GM10266 (cell line): ENCODE results near the gene KRTAP19-6.

Source experiments
- DNase-seq: peaks from one replicate; pipeline ENCODE4 v3.0.0; 2012; ENCODE audit errors: extremely low spot score
- TF ChIP-seq, protein P1 (sequence below): IDR thresholded peaks from 2 replicates; pipeline ENCODE4 v1.5.1; 2012; ENCODE audit warnings: mild to moderate bottlenecking, low read depth; ENCODE audit not compliant: control insufficient read depth, insufficient read depth; ENCODE audit errors: missing control alignments

KRTAP19-6 gene, protein sequence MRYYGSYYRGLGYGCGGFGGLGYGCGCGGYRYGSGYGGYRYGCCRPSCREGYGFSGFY

DNA sequence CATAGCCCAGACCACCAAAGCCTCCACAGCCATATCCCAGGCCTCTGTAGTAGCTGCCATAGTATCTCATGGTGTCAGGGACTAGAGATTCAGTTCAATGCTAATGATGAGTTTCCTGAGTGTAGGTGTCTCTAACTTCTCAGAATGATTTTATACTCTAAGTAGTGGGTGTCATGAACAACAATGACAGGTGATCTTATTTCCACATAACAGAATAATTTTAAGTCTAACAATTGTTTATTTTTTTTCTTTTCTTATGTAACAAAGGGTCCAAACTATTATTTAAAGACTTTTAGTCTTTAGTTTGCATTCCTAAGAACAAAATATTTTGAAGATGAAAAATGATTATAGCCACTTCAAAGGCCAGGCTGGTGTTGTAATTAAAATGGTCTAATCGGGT is at the start of gene KRTAP19-6:
TSS of gene KRTAP19-6 (minus strand) at position 101 of the 400 bp plus-strand sequence. CDS start at position 70, 31 bp downstream.
- TF ChIP-seq, protein P1, sequence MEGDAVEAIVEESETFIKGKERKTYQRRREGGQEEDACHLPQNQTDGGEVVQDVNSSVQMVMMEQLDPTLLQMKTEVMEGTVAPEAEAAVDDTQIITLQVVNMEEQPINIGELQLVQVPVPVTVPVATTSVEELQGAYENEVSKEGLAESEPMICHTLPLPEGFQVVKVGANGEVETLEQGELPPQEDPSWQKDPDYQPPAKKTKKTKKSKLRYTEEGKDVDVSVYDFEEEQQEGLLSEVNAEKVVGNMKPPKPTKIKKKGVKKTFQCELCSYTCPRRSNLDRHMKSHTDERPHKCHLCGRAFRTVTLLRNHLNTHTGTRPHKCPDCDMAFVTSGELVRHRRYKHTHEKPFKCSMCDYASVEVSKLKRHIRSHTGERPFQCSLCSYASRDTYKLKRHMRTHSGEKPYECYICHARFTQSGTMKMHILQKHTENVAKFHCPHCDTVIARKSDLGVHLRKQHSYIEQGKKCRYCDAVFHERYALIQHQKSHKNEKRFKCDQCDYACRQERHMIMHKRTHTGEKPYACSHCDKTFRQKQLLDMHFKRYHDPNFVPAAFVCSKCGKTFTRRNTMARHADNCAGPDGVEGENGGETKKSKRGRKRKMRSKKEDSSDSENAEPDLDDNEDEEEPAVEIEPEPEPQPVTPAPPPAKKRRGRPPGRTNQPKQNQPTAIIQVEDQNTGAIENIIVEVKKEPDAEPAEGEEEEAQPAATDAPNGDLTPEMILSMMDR, result no peak
- no peak for DNase-seq

DNA sequence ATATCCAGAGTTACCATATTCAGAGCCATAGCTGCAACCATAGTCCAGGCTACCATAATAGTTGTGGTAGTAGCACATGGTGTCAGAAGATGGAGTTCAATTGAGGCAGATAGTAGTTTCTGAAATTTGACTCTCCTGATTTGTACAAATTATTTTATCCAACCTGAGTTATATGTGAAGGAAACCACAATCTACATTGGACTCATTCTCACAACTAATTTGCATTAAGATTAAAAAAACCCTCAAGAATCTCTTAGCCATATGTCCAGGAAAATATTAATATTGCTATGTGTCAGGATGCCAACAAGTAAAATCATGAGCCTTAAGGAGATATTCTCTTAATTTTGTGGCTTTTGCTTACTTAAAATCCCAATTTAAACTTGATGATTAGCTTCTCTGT is 48.6 kb upstream of the KRTAP19-6 start, which contains the start of gene KRTAP22-2:
TSS of gene KRTAP22-2 (minus strand) at position 101 of the 400 bp plus-strand sequence.
- TF ChIP-seq, protein P1, result no peak
- no peak for DNase-seq

DNA sequence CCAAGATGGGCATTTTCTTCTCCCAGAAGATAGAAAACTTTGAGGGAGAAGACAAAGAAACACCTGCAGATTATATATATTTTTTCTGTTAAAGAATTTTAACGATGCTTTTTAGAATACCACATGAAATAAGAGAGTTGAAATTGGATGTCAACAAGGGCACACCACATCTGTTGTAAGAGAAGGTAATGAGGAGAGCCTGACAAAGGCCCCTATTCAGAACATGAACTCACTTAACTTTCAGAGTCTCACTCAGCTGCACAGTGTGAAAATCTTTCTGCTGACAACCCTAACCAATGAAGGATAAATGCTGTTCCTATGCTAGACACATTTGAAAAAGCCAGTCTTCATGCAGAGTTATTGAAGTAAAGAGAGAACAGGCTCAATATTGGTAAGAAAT is 41.2 kb upstream of the KRTAP19-6 start:
- TF ChIP-seq, protein P1, result no peak
- no peak for DNase-seq

DNA sequence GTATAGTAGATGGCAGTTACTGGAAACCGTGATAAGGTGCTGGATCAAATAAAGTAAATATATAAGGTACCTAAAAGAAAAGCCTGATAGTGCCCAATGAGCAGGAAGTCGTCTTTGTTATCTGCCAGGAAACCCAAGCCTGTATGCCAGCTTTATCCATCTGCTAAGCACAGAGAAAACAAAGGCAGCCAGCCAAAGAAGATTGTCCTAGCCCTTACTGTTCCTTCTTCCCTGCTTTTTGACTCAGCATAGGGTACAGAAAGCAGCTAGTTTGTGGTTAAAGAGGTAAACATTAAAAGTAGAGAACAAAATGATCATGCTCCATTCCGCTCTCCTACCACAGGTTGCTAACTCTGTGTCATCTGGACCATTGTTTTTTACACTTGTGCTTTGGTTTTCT is 38.5 kb upstream of the KRTAP19-6 start:
- TF ChIP-seq, protein P1, result no peak
- no peak for DNase-seq

DNA sequence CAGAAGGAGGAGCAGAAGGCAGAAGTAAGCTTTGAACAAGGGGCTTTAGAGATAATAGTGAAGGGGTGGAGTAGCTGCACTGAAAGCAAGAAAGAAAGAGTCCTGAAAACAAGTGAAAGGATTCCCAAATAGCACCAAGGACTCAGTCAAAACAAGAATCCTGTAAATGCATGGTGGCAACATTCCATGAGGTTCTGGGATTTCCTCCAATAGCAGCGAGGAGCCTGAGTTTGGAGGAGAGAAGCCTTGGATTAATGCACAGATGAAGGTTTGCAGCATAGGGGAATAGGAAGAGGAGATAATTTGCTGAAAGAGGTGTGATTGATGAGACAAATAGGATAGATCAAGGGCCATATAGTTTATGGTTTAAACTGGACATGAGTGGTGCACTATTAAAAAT is 37.7 kb upstream of the KRTAP19-6 start:
- DNase-seq, result no peak
- TF ChIP-seq, protein P1, result no peak

DNA sequence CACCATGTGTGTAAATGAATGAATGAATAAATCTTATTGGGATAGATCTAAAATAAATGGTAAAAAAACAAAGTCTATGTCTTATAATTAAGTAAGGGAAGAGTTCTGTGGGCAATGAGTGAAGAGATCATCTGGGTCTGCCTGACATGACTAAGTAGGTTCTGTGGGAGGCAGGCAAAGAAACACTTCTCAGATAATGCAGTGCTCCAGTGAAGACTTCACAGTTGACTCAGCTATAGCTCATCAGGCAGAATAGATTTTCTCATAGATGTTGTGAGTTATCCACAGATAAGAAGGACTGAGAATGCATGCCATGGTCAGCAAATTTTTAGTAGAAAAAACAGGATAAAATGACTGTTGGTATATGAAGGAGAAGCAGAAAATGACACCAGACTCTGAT is 36.1 kb upstream of the KRTAP19-6 start:
- no peak for DNase-seq
- TF ChIP-seq, protein P1, result no peak

DNA sequence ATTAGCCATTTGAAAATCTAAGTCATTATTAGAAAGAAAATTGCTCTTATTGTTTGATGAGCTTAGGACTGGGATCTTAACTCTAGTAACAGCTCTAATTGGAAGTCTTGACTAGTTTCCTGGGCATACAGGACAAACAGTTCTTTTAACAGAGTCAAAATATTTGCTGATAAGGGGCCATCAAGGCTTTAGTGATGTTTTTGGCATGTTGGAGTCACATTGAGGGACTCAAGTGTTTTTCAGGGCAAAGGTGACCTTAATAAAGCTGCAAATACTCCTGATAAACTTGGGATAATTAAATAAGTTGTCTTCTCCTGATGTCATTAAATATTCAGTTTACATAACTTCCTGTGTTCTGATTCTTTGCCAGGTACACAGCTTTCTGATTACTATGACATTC is 26.0 kb upstream of the KRTAP19-6 start:
- TF ChIP-seq, protein P1, result no peak
- DNase-seq, result no peak
